Measurements from ENCODE around the gene TMPRSS13. TPM values are rescaled to one million over a fixed set of nuclear protein-coding genes. Genes with fewer than 3 reads are reported as not detected.

The TMPRSS13 gene
- total and polyA plus RNA-seq, 9 of the 15 experiments (the other 6 are each of a cell fraction or from before 2014, with no cell fraction given) = 0.11 to 0.29 (median 0.15) TPM

DNA sequence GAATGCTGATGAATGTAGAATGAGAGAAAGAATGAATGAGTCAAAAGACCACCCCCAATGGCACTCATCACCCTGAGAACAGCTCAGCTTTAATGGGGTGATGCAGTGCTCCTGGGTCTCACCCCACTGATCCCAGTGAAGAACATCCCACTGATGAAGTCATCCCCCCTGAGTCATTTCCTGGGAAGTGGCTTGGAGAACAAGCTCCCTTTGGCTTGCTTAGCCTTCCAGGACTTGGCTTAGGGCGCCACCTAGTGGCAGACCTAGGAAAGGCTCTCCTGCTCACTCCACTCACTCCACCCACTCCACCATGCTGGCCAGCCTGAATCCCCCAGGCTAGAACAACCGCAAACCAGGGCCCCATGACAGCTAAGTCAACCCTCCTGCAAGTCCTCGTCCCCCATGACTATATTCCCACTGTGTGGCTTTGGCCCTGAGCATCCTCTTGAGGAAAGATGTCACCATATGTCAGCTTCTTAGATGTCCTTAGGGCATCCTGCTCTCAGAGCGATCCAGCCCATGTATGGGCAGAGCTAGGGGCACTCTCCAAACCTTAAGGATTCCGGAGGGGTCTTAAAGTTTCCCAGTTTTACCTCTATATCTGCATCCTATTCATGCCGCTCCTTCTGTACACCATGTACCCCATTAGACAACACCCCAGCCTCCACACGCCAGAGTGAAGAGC is 17.8 kb upstream of the TMPRSS13 start (continued):
- TF ChIP-seq ZNF764 (CRISPR knock-in tag; IDR thresholded peaks at IDR 0.05; ENCODE audit: low read depth) (no peak), ZBTB7A (IDR thresholded peaks at IDR 0.05; ENCODE audit: borderline replicate concordance, control insufficient read depth, low read depth, low read length) (0 out of 2 replicates have a peak, but pooled peaks have one; percentile 19), ILK (tag; IDR thresholded peaks at IDR 0.05; ENCODE audit: borderline replicate concordance, low read depth) (no peak), ZNF282 (CRISPR knock-in tag; IDR thresholded peaks at IDR 0.05) (no peak), SOX6 (IDR thresholded peaks at IDR 0.05) (0 out of 2 replicates have a peak, but pooled peaks have one; percentile 7), ETV1 (tag; conservative IDR thresholded peaks at IDR 0.05; ENCODE audit: low read depth) (peak; percentile 92), EGR1 (conservative IDR thresholded peaks at IDR 0.05) (peak; percentile 65), NFIX (CRISPR knock-in tag; IDR thresholded peaks at IDR 0.05; ENCODE audit: low read depth) (no peak), EP300 (IDR thresholded peaks at IDR 0.05; ENCODE audit: low read length) (peak; percentile 42; the same call in 1 of the 2 replicates), ZNF175 (CRISPR knock-in tag; IDR thresholded peaks at IDR 0.05; ENCODE audit: low read depth) (0 out of 2 replicates have a peak, but pooled peaks have one; percentile 24), CC2D1A (IDR thresholded peaks at IDR 0.05) (peak; percentile 87), ZFP36 (IDR thresholded peaks at IDR 0.05; ENCODE audit: low read depth, low read length, partially characterized antibody) (peak; percentile 21), MAFK (IDR thresholded peaks at IDR 0.05; ENCODE audit: low read length) (no peak), YY1 (IDR thresholded peaks at IDR 0.05; ENCODE audit: borderline replicate concordance in 1 of 3, control insufficient read depth in 1 of 3, extremely low read depth in 1 of 3, insufficient read depth in 3 of 3, insufficient read length in 1 of 3, insufficient replicate concordance in 2 of 3, low read depth in 1 of 3, low read length in 2 of 3) (peak in 2 of 3 experiments; percentile 31 to 40), CBFB (CRISPR knock-in tag; IDR thresholded peaks at IDR 0.05) (0 out of 2 replicates have a peak, but pooled peaks have one; percentile 39), ATF1 (CRISPR knock-in tag; IDR thresholded peaks at IDR 0.05) (no peak), ATF1 (tag; IDR thresholded peaks at IDR 0.05) (peak; percentile 35; the same call in 1 of the 2 replicates), ERF (CRISPR knock-in tag; IDR thresholded peaks at IDR 0.05) (no peak), NFE2 (IDR thresholded peaks at IDR 0.05; ENCODE audit: low read depth) (0 out of 2 replicates have a peak, but pooled peaks have one; percentile 41), SRF (CRISPR knock-in tag; IDR thresholded peaks at IDR 0.05) (0 out of 4 replicates have a peak, but pooled peaks of 1 of the 2 experiments have one; percentile 28), CBX2 (IDR thresholded peaks at IDR 0.05; ENCODE audit: insufficient read depth, low read length, poor library complexity, severe bottlenecking) (no peak), LARP7 (IDR thresholded peaks at IDR 0.05) (no peak), TAL1 (IDR thresholded peaks at IDR 0.05) (no peak), ARID2 (IDR thresholded peaks at IDR 0.05) (peak; percentile 62; the same call in 1 of the 2 replicates), C11orf30 (IDR thresholded peaks at IDR 0.05; ENCODE audit: low read depth) (0 out of 2 replicates have a peak, but pooled peaks have one; percentile 42), DPF2 (IDR thresholded peaks at IDR 0.05) (peak; percentile 83), NCOA1 (IDR thresholded peaks at IDR 0.05; ENCODE audit: low read depth) (no peak)
- TF ChIP-seq, protein P1, sequence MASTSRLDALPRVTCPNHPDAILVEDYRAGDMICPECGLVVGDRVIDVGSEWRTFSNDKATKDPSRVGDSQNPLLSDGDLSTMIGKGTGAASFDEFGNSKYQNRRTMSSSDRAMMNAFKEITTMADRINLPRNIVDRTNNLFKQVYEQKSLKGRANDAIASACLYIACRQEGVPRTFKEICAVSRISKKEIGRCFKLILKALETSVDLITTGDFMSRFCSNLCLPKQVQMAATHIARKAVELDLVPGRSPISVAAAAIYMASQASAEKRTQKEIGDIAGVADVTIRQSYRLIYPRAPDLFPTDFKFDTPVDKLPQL (IDR thresholded peaks at IDR 0.05; ENCODE audit: extremely low read depth, insufficient read length) = no peak
- TF ChIP-seq, protein P2, sequence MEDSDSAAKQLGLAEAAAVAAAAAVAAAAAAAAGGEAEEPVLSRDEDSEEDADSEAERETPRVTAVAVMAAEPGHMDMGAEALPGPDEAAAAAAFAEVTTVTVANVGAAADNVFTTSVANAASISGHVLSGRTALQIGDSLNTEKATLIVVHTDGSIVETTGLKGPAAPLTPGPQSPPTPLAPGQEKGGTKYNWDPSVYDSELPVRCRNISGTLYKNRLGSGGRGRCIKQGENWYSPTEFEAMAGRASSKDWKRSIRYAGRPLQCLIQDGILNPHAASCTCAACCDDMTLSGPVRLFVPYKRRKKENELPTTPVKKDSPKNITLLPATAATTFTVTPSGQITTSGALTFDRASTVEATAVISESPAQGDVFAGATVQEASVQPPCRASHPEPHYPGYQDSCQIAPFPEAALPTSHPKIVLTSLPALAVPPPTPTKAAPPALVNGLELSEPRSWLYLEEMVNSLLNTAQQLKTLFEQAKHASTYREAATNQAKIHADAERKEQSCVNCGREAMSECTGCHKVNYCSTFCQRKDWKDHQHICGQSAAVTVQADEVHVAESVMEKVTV (CRISPR knock-in tag; IDR thresholded peaks at IDR 0.05) = peak; percentile 93

Data from K562 (cell line).